Psoas muscle (tissue), 8 donors: ENCODE results near the gene WNT7A. TPM values are rescaled to one million over a fixed set of nuclear protein-coding genes. Genes with fewer than 3 reads are reported as not detected.
A peak's percentile ranks its signal among the peaks of the same experiment; 100 is the strongest.

Experiments used
- ATAC-seq, 4 donors: fragments of 200-7000 bp; cut with Tn5 transposase; one replicate each; pipeline ENCODE4 v1.9.1; 2020; ENCODE audit warnings: moderate library complexity in 3 of 4, mild to moderate bottlenecking in 2 of 4
- DNase-seq, 2 donors: peaks; one replicate each; pipeline ENCODE4 v3.0.0-alpha.2; 2020
- H3K27ac ChIP-seq: fragments of 200-600 bp; one replicate; pipeline ENCODE4 v1.8.0; 2022
- H3K27me3 ChIP-seq, 3 donors: fragments of 200-600 bp in 1 of 3; one replicate each; pipeline versions ENCODE4 v1.6.1 to v1.8.0; 2013 to 2022; ENCODE audit warnings: low read length in 2 of 3, mild to moderate bottlenecking in 2 of 3, moderate library complexity in 1 of 3; ENCODE audit not compliant: insufficient read depth in 3 of 3
- H3K36me3 ChIP-seq, 2 donors: fragments of 200-600 bp in 1 of 2; one replicate each; pipeline versions ENCODE4 v1.6.1 to v1.8.0; 2013 to 2022; ENCODE audit warnings: low read depth in 1 of 2, mild to moderate bottlenecking in 1 of 2, moderate library complexity in 1 of 2; ENCODE audit not compliant: insufficient read depth in 1 of 2
- H3K4me1 ChIP-seq: fragments of 200-600 bp; one replicate; pipeline ENCODE4 v1.8.0; 2022
- H3K4me3 ChIP-seq: fragments of 200-600 bp; one replicate; pipeline ENCODE4 v1.8.0; 2022; ENCODE audit warnings: mild to moderate bottlenecking
- H3K9me3 ChIP-seq: fragments of 200-600 bp; one replicate; pipeline ENCODE4 v1.8.0; 2022
- WGBS, 3 donors: extraction: QIAGEN DNeasy Blood & Tissue Kit; methylation state at CpG; one replicate each; pipeline versions ENCODE4 v1.1.6 to v1.1.7; 2013; 5-methylcytosine and 5-hydroxymethylcytosine counted together
- intact Hi-C, 2 donors: fragments of 100-400 bp; cut with DNase I; formaldehyde crosslinking; loops; one replicate each; pipeline versions ENCODE4 v1.11.0 to v1.14.2; 2022
- polyA plus RNA-seq, 3 donors: library from polyadenylated mRNA; stranded (reverse); fragments of 200-250 nt; gene quantifications; one replicate each; pipeline ENCODE4 v1.2.3, GENCODE V29; 2013
- total RNA-seq, 4 donors: library from RNA; stranded (reverse); fragmentation: NEBNext Ultra II Directional in 2 of 4; extraction: Animal tissue kit (Norgen Biotek cat#: 25700) in 2 of 4; gene quantifications; one replicate each; pipeline versions ENCODE4 v1.2.1 to v1.2.4, GENCODE V29; 2021 to 2023
- TF ChIP-seq, protein P1 (sequence below): fragments of 200-600 bp; IDR thresholded peaks from one replicate; pipeline ENCODE4 v1.8.0; 2022; ENCODE audit warnings: antibody characterized with exemption
- donor health status: healthy with polysubstance abuse.
- donor health status: DM: no; HTN: no; CAD: no; lungs with moderate emphysema.
- donor health status: Bipolar disorder and iron deficiency.
- donor health status: healthy.
- donor health status: DM: yes; HTN: yes; CAD: no.
- donor health status: DM: no; HTN: no; CAD: no.
- donor health status: DM: no; HTN: no; CAD: no.
- donor health status: DM: yes; HTN: yes; CAD: no.

The WNT7A gene
- total and polyA plus RNA-seq, 7 donors = 0.04 TPM; not detected in 6

DNA sequence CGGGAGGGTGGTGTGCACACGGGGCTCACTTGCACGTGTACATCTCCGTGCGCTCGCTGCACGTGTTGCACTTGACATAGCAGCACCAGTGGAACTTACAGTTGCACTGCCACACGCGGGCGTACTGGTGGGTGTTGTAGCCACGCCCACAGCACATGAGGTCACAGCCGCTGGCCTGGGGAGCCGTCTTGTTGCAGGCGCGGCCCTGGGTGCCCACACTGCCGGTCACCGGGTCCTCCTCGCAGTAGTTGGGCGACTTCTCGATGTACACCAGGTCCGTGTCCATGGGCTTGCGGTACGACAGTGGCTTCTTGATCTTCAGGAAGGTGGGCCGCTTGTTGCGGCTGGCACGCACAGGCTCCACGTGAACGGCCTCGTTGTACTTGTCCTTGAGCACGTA, 61.0 kb downstream of the WNT7A start:
- no peak overlapping the region for H3K27ac ChIP-seq
- 78 to 80% (median 79%) methylated on average over 30 of the region's 30 CpGs for WGBS, 3 donors
- no peaks in the 10 kb centered on the region for H3K36me3 ChIP-seq
- no peak overlapping the region for H3K4me3 ChIP-seq
- intact Hi-C loops = no loop called here
- peaks cover 23% of the 10 kb centered on the region for H3K9me3 ChIP-seq
- peak in 1 of 2 donors; percentile 46 for DNase-seq
- peaks cover 0 to 8% (median 4%) of the 10 kb centered on the region in 3 donors for H3K27me3 ChIP-seq
- TF ChIP-seq, protein P1, sequence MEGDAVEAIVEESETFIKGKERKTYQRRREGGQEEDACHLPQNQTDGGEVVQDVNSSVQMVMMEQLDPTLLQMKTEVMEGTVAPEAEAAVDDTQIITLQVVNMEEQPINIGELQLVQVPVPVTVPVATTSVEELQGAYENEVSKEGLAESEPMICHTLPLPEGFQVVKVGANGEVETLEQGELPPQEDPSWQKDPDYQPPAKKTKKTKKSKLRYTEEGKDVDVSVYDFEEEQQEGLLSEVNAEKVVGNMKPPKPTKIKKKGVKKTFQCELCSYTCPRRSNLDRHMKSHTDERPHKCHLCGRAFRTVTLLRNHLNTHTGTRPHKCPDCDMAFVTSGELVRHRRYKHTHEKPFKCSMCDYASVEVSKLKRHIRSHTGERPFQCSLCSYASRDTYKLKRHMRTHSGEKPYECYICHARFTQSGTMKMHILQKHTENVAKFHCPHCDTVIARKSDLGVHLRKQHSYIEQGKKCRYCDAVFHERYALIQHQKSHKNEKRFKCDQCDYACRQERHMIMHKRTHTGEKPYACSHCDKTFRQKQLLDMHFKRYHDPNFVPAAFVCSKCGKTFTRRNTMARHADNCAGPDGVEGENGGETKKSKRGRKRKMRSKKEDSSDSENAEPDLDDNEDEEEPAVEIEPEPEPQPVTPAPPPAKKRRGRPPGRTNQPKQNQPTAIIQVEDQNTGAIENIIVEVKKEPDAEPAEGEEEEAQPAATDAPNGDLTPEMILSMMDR = no peak
- H3K4me1 ChIP-seq = no peaks in the 10 kb centered on the region
- no peak for ATAC-seq

DNA sequence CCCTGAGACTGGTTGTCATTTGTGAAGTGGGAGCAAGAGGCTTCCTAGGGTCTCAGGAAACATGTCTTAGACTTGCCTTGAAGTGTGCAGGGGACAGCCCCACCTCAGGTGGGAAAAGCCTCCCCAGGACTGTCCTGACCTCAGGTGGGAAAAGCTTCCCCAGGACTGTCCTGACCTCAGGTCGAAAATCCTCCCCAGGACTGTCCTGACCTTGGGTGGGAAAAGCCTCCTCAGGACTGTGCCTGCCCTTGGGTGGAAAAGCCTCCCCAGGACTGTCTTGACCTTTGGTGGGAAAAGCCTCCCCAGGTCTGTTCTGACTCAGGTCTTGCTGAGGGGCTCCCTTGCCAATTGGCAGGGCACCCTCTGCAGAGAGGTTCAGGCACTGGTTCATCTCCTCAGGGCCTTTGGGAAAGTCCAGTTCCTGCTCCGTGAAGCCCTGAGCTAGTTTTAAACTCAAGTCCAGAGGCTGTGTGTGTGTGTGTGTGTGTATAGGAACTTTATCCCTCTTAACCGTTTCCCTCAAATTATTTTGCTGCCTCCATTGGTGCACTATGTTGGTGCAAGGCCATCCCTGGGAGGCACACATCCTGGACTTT, 64.7 kb downstream of the WNT7A start:
- ATAC-seq = no peak
- H3K4me3 ChIP-seq = no peak overlapping the region
- H3K4me1 ChIP-seq = no peaks in the 10 kb centered on the region
- no peak for DNase-seq
- H3K36me3 ChIP-seq = no peaks in the 10 kb centered on the region
- no peak overlapping the region for H3K27ac ChIP-seq
- peaks cover 0 to 9% (median 5%) of the 10 kb centered on the region in 3 donors for H3K27me3 ChIP-seq
- 87 to 98% (median 95%) methylated on average over 3 of the region's 3 CpGs for WGBS, 3 donors
- TF ChIP-seq, protein P1 = no peak
- peaks cover 26% of the 10 kb centered on the region for H3K9me3 ChIP-seq
- intact Hi-C loops = no loop called here

DNA sequence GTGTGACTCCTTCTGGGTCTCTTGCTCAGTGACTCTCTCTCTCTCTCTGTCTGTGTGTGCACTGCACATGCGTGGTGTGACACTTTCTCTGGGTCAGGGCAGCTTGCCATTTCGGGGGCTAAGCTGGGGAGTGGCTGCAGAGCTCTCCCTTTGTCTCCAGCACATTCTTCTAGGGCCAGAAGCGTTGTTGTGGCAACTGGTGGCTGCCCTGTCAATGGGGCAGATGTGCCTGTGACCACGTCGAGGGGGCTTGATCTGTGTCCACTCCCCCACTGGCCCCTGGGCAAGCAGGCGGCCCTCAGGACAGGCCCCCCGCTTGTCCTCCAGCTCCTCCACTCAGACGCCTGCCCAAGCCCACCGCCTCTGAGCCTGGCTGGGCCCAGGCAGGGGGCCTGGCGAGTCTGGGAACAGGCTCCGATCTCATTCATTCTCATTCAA, 67.8 kb downstream of the WNT7A start:
- H3K36me3 ChIP-seq = no peaks in the 10 kb centered on the region
- no peaks in the 10 kb centered on the region for H3K4me1 ChIP-seq
- no peak for ATAC-seq
- intact Hi-C loops = no loop called here
- no peak for DNase-seq
- TF ChIP-seq, protein P1 = no peak
- 43 to 51% (median 50%) methylated on average over 11 of the region's 11 CpGs for WGBS, 3 donors
- no peak overlapping the region for H3K4me3 ChIP-seq
- H3K27ac ChIP-seq = no peak overlapping the region
- H3K9me3 ChIP-seq = peaks cover 29% of the 10 kb centered on the region
- peaks cover 0 to 5% (median 5%) of the 10 kb centered on the region in 3 donors for H3K27me3 ChIP-seq

DNA sequence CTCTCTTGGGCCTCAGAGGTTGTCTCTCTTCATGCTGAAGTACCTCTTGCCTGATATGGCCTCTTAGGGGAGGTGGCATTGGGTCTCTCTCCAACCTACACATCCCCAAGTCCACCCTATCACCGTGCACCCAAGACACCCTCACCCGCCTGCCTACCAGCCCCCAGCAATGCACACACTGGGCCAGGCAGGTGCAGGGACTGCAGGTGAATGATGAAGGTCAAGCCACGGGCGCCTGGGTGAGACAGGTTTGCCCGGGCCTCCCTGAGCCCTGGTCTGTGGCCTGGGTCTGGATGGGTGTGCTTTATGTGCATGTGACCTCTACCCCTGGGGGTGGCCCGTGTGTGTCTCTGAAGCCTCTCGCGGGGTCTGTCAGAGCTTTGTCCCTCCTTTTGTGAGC, 68.3 kb downstream of the WNT7A start:
- Histone ChIP-seq H3K36me3 (no peaks in the 10 kb centered on the region), H3K27ac (no peak overlapping the region), H3K4me1 (no peaks in the 10 kb centered on the region), H3K27me3 (peaks cover 0 to 5% (median 5%) of the 10 kb centered on the region in 3 donors), H3K9me3 (peaks cover 28% of the 10 kb centered on the region), H3K4me3 (no peak overlapping the region)
- ATAC-seq (no peak), DNase-seq (no peak)
- 61 to 73% (median 67%) methylated on average over 7 to 8 of the region's 8 CpGs for WGBS, 3 donors
- intact Hi-C loops = no loop called here
- TF ChIP-seq, protein P1 = no peak

DNA sequence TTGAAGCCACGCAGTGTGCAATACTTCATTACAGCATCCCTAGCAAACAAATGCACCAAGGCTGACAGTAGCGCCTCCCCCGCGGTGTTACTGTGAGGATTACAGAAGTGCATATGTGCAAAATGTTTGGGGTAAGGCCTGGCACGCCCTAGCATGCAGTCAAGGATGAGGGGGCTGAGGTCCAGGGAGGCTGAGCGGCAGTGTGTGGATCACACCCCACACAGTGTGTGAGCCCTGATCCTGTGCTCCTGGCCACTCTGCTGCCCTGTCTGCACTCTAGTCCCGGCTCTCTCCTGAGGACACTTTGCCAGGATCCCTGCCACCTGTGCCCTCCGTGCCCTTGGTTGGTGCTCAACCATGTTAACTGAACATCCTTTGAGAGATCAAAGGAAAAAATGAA, 71.3 kb downstream of the WNT7A start:
- peaks cover 0 to 5% (median 3%) of the 10 kb centered on the region in 3 donors for H3K27me3 ChIP-seq
- no peak overlapping the region for H3K27ac ChIP-seq
- DNase-seq = no peak
- 71% methylated on average over 8 of the region's 8 CpGs for WGBS, 3 donors
- intact Hi-C loops = no loop called here
- TF ChIP-seq, protein P1 = no peak
- no peaks in the 10 kb centered on the region for H3K36me3 ChIP-seq
- H3K9me3 ChIP-seq = peaks cover 5% of the 10 kb centered on the region
- no peak overlapping the region for H3K4me3 ChIP-seq
- H3K4me1 ChIP-seq = no peaks in the 10 kb centered on the region
- ATAC-seq = no peak
